Glutamatergic neuron (in vitro differentiated cells): ENCODE data around the gene APOH. TPM values are rescaled to one million over a fixed set of nuclear protein-coding genes. Genes with fewer than 3 reads are reported as not detected.

ENCODE experiments used
- DNase-seq: peaks from one replicate; pipeline ENCODE4 v3.0.0; 2022
- H3K27ac Mint-ChIP-seq: one replicate; pipeline ENCODE4 v1.8.0; 2020; ENCODE audit warnings: mild to moderate bottlenecking, mixed read lengths, inconsistent platforms; ENCODE audit not compliant: unreplicated experiment
- H3K27me3 Mint-ChIP-seq: one replicate; pipeline ENCODE4 v1.8.0; 2020; ENCODE audit warnings: mild to moderate bottlenecking, moderate library complexity, mixed read lengths, inconsistent platforms; ENCODE audit not compliant: unreplicated experiment
- H3K36me3 Mint-ChIP-seq: one replicate; pipeline ENCODE4 v1.8.0; 2020; ENCODE audit warnings: mild to moderate bottlenecking, mixed read lengths, inconsistent platforms; ENCODE audit not compliant: unreplicated experiment
- H3K4me1 Mint-ChIP-seq: one replicate; pipeline ENCODE4 v1.8.0; 2020; ENCODE audit warnings: mild to moderate bottlenecking, low read depth, mixed read lengths, inconsistent platforms; ENCODE audit not compliant: unreplicated experiment
- H3K4me3 Mint-ChIP-seq: one replicate; pipeline ENCODE4 v1.8.0; 2020; ENCODE audit warnings: mild to moderate bottlenecking, mixed read lengths, inconsistent platforms; ENCODE audit not compliant: unreplicated experiment
- H3K9me3 Mint-ChIP-seq: one replicate; pipeline ENCODE4 v1.8.0; 2020; ENCODE audit warnings: mild to moderate bottlenecking, moderate library complexity, mixed read lengths, inconsistent platforms; ENCODE audit not compliant: unreplicated experiment
- CTCF ChIP-seq: fragments of 200-600 bp; sonication (generic); IDR thresholded peaks from one replicate; pipeline ENCODE4 v1.5.0; 2021; ENCODE audit not compliant: partially characterized antibody, unreplicated experiment
- total RNA-seq: library from RNA; stranded (reverse); fragmentation: NEBNext Ultra II Directional; extraction: Animal tissue kit (Norgen Biotek cat#: 25700); gene quantifications from one replicate; pipeline ENCODE4 v1.2.1, GENCODE V29; 2021; ENCODE audit not compliant: unreplicated experiment

The APOH gene
- total RNA-seq, 1 donor from 2014 or later: not detected

DNA sequence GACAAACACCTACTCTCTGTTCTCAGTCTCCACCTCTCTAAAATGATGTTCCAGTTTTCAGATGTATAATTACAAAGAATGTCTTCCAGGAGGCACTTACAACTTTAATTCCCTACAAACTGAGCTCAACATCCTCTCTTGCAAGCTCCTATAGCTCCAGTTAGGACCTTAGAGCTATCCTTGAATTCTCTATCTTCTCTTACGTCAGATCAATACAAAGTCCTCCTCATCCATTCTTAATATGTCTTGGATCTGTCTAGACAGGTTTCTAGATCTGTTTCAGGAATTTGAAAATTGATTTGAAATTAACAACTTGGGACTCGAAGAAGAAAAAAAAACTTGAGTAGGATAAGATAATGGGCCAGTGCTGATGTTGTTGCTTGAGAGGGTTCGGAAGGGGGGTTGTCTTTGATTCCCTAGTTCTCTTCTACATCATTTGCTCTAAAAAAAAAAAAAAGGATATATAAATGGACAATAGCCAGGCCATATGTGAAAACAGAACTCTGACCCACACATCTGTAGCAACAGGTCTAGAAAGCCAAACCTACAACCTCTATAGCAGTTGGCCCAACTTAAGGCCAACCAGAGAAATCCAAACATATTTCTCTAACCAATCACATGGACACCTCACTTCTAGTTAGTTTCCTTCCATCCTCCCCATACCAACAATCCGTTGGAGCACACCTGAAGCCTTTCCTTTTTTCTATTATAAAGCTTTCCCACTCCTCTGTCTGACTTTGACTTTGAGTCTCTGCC lies 746 bp upstream of the APOH start:
- no peak for DNase-seq
- Mint-ChIP-seq H3K4me3 (no peak overlapping the region), H3K4me1 (no peaks in the 10 kb centered on the region), H3K36me3 (no peaks in the 10 kb centered on the region), H3K27me3 (no peaks in the 10 kb centered on the region), H3K27ac (no peak overlapping the region), H3K9me3 (no peaks in the 10 kb centered on the region)
- no peak for TF ChIP-seq CTCF

DNA sequence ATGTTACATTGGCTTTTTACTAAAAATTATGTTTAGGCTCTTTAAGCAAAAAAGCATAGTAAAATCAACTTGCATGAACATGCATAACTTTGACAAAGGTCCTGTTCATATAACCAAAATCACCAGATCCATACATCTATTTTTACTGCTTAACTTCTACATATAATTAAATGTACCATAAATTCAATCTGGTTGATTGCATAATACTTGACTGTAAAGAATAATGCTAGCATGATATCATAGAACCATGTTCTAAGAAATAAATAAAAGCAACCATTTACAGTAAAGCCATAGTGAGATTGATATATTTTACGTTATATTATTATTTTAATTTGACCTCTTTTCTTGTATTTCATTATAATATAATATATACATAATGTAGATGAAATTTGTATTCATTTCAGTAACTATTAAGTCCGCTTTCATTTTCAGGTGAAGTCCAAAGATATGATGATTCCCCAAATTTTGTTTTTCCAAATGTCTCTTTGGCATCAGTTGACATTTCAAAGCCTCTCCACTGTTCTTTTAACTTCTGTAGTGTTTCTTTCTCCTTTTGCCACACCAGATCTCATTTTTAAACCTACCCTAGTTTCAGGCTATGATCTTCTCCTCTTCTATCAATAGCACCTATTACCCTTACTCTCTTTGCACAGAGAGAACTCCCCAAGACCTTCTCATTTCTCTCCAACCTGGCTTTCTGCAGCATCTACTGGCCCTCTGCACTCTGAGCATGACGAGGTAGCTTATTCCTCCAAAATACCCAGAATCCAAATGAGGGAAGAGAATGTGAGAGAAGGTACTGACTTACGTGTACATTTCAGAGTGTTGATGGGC lies 1.8 kb downstream of the APOH start:
- H3K27me3 Mint-ChIP-seq: peaks cover 1% of the 10 kb centered on the region

DNA sequence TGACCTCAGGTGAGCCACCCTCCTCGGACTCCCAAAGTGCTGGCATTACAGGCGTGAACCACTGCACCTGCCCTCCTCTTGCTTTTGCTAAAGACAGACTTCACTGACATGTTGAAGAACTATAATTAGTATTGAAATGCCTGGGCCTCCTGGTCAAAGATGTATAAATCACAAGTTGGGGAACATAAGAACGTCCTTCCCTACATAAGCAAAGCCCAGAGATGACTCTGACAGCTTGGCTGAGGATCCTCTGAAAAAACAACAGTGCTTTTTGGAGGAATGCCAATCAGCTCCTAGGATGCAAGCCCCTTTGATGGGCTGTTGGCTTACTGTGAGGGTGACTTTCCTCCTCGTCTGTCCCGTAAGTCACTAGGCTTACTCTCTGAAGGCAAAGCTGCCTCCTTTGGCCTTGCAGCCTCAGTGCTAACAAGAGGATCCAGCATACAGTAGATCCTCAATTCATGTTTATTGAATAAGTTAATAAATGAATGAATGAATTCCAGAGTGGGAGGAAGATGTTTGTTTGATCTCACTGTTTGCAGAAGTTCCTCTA lies 6.3 kb downstream of the APOH start:
- Mint-ChIP-seq H3K9me3 (no peaks in the 10 kb centered on the region), H3K36me3 (no peaks in the 10 kb centered on the region), H3K4me1 (no peaks in the 10 kb centered on the region), H3K27ac (no peak overlapping the region), H3K27me3 (peaks cover 1% of the 10 kb centered on the region), H3K4me3 (no peak overlapping the region)
- TF ChIP-seq CTCF: no peak
- no peak for DNase-seq

More for the DNA sequence above, 1.8 kb downstream of the APOH start:
- H3K27ac Mint-ChIP-seq: no peak overlapping the region
- no peaks in the 10 kb centered on the region for H3K4me1 Mint-ChIP-seq
- H3K4me3 Mint-ChIP-seq: no peak overlapping the region
- H3K36me3 Mint-ChIP-seq: no peaks in the 10 kb centered on the region
- no peak for DNase-seq
- TF ChIP-seq CTCF: no peak
- H3K9me3 Mint-ChIP-seq: no peaks in the 10 kb centered on the region

- TF ChIP-seq CTCF: no peak
- H3K36me3 Mint-ChIP-seq: no peaks in the 10 kb centered on the region
- peaks cover 1% of the 10 kb centered on the region for H3K27me3 Mint-ChIP-seq
- H3K9me3 Mint-ChIP-seq: no peaks in the 10 kb centered on the region
- H3K27ac Mint-ChIP-seq: no peak overlapping the region
- no peak for DNase-seq
- no peaks in the 10 kb centered on the region for H3K4me1 Mint-ChIP-seq
- H3K4me3 Mint-ChIP-seq: no peak overlapping the region
These were observed 7.3 kb downstream of the APOH start for GRCh38 chr17:66221755-66222530.
